NCI-H2227 (cell line): ENCODE results near the gene CS.
A peak's percentile ranks its signal among the peaks of the same experiment; 100 is the strongest.

Source experiments
- DNase-seq: peaks from one replicate; lab custom pipeline; 2025; ENCODE audit not compliant: unreplicated experiment; lab: John Stamatoyannopoulos, UW

Gene CS

DNA sequence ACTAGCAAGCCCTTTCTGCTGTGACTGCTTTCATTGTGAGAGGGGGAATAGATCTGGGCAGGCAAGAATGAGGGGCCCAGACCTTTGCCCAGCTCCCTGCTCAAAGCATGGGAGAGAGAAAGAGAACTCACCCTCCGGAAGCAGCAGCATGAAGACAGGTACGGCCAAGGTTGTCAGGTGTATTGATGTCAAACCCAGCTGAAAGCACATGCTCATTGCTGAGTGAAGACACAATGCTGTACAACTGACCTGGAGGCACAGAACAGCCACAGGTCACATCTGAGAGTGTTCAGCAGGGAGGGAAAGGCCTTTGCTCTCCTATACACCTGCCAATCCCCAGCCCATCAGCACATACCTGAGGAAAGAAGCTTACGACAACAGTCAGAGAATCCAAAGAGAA, 47.5 kb downstream of the CS start:
- no peak for DNase-seq

DNA sequence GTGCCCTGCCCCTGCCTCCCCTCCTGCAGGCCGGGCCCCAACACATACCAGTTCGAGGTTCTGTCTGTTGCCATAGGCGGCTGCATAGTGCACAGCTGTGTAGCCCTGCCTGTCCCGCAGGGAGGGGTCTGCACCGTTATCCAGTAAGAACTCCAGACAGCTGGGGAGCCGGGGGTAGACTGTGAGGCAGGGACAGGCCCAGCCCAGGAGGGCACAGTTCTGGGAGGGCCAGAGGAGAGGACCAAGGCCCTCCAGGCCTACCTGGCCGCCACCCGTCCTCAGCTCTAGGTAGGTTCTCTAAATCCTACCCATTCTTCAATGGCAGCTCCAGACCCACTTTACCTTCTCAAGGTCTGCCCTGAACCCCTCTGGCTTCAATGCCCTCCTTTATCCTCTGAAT, 51.4 kb downstream of the CS start:
- DNase-seq, result no peak

DNA sequence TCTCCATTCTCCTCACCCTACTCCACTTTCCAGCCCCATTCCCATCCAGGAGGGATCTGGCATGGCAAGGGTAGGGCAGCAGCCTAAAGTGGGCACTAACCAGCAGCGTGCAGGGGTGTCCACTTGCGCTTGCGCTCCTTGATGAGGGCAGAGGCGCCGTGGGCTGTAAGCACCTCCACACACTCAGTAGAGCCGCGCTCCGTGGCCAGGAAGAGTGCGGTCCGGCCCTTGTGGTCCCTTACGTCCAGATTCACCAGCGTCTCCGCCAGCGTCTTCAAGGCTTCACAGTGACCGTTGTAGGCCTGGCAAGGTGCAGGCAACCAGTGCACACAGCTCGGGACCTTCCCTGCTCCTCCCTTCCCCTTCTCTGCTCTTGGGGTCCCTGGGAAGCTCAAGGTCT, 52.2 kb downstream of the CS start:
- DNase-seq, result no peak

DNA sequence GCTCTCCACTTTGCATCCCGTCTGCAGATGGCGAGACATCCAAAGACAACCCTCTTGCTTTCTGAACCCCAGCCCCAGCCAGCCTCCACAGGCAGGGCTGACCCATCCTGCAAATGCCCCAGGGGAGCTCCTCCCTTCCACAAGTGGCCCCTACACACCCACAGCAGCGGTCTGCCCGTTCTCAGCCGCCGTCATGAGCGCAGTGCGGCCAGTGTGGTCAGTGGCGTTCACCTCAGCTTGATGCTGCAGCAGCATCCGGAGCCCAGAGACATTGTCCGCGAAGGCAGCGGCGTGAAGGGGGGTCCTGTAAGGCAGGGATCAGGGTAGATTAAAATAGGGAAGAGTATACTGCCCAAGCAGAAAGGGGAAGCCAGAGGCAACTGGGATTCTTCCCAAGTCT, 55.6 kb downstream of the CS start:
- DNase-seq, result no peak

DNA sequence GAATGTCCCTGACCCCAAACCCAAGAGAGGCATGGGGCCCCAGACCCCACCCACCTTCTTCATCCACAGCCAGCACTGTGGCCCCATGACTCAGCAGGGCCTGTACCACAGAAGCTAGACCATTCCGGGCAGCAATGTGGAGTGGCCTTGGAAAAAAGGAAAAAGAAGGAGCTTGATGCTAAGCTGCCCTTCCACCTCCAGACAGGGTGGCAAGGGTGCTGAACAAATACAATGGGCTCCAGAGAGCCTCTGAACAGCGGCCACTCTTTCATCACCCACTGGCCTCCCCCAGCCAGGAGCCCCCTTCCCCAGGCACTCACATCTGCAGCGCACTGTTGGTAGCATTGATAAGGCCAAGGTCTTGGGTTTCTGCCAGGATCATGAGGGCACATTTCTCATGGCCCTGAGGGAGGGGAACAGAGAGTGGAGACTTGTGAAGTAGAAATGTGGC, 56.4 kb downstream of the CS start:
- no peak for DNase-seq

DNA sequence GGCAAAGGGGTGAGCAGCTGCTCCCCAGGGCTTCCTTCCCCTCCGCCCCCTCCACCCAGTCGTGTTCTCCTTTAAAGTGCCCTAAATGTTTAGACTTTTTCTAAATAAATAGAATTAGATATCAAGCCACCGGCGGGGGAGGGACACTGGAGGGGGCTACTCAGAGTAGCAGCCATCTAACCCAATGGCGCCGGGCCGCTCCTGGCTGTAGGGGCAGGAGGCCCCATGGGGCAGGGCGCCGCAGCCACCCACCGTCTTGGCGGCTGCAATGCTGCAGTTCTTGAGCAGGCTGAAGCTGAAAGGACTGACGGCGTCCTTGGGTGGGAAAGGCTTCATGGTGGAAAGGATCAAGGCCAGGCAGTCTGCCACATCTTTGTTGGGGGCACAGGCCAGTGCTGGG, 57.1 kb downstream of the CS start:
- no peak for DNase-seq

DNA sequence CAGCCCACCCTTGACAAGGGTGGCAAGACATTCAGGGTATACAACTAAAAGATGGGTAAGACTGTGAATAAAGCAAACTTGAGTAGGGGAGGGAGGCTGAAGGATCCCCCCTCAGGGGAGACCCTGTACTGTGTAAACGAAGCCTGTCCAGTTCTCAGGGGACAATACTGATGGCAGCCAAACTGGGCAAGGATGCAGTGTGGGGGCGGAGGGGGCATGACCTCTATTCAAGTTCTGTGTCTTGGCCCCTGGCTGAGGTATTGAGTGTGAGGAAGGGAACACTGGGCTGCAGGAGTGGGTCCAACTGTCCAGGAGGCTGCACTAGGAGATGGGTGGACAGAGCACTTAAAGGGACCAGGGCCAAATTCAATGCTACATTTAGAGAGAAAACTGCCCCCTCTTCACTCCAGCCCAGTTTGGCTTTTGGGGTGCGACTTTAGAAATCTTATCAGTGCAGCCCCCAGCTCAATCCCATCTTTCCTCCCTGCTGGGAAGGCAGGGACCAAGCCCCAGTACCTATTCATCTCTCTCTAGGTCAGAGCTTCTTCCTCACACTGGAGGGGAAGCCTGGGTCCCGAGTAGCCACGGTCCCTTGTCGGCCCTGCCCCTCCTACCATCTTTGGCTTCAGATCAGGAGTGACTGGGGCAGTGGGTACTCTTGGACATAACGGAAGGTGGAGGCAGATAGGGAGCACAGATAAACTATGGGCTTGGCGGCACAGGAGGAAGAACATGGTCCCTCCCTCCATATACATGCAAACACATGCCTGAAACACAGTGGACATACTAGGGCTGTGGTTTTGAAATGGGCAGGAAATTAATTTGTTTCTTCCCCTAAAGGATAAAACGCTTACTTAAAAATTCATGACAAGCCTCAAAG, 58.5 kb downstream of the CS start:
- DNase-seq, result no peak

DNA sequence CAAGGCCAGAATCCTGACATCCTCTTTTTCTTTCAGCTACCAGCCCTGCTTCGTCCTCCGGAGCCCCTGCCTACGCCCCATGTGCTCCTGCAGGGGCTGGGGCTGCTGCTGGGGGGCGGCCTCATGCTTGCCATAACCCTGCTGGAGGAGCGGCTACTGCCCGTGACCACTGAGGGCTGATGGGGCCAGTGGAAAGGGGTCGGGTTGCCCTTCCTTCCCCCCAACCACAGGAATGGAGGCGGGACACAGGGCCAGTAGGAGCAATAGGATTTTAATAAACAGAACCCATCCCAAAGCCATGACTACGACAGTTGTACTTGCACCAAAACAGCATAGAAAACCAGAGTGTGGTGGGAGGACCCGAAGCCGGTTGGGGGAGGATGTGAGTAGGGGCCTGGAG, 62.6 kb downstream of the CS start:
- DNase-seq, result no peak

DNA sequence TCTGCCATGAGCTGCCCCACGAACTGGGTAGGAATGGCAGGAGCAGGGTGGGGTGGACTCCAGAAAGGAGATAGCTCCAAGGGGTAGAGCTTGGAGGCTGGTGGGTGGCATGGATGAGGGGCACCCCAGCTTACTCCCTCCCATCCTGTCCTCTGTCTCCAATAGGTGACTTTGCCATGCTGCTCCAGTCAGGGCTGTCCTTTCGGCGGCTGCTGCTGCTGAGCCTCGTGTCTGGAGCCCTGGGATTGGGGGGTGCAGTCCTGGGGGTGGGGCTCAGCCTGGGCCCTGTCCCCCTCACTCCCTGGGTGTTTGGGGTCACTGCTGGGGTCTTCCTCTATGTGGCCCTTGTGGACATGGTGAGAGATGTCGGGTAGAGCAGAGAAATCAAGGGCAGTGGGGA, 63.1 kb downstream of the CS start:
- DNase-seq, result no peak

DNA sequence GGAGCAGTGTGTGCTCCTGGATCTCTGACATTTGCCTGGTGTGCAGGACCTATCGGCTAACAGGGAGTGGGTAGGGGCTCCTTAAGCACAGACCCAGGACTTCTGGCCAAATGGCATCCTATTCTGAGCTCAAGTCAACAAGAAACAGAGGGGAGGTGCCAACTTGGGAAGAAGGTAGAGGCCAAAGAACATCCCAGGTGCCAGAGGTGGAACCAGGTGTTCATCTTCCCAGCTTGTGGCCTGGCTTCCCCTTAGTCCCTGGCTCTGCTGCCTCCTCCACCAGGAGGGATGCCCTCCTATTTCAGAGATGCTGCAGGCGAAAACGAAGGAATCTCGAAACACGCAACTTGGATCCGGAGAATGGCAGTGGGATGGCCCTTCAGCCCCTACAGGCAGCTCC, 64.0 kb downstream of the CS start:
- DNase-seq, result no peak

DNA sequence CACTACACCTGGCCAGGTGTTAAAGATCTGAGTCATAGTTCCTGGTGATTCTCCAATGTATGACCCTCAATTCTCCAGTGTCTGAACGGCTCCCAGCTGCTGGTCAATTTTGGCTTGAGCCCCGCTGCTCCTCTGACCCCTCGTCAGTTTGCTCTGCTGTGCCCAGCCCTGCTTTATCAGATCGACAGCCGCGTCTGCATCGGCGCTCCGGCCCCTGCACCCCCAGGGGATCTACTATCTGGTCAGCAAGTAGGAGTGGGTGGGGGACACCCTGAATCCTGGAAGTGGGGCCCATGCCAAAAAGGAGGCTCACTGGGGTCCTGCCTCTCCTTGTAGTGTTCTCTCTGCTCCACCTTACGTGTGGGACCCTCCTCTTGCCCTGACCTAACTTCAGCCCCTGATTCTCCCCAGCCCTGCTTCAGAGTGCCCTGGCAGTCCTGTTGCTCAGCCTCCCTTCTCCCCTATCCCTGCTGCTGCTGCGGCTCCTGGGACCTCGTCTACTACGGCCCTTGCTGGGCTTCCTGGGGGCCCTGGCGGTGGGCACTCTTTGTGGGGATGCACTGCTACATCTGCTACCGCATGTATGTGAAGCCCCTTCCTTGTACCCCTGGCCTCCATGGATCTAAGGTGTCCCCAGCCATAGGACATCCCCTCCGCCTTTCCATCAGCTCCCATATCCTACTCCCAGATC, 65.2 kb downstream of the CS start:
- no peak for DNase-seq

DNA sequence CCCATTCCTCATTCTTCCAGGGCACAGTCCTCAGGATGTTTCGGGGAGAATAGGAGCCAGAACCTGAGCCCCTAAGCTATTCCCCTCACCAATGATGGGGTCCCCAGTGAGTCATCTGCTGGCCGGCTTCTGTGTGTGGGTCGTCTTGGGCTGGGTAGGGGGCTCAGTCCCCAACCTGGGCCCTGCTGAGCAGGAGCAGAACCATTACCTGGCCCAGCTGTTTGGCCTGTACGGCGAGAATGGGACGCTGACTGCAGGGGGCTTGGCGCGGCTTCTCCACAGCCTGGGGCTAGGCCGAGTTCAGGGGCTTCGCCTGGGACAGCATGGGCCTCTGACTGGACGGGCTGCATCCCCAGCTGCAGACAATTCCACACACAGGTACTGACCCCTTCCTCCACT, 68.9 kb downstream of the CS start:
- no peak for DNase-seq

DNA sequence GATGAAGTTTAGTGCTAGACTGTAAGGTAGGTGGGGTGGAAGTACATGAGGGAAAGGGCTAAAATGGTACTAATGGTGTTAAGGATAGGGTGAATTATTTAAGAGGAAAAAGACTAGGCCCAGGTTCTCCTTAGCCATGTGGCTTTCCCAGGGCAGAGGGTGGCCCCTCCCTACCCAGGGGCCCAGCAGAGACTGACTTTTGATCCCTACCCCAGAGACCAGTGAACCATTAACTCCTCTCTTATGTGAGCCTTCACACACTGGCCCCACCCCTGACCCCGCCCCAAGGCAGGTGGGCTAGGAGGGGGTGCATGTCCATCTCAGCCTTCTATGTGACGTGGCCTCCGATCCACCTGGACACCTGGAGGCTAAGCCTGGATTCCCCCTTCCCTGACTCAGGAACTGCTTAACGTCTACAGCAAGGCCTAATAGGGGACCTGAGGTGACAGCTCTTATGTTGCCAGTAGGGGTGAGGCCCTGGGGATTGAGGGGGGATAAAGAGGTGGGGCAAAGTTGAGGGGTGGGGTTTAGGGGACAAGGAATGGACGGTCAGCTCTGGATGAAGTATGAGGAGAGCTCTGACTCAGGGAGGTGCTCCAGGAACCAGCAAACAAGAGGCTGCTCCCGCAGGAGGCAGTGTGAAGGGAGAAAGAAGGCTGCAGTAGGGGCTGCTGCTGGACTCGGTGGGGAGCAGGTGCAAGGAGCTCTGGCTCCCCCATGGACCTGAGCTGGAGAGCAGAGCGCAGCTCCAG, 69.5 kb downstream of the CS start:
- DNase-seq, result no peak

DNA sequence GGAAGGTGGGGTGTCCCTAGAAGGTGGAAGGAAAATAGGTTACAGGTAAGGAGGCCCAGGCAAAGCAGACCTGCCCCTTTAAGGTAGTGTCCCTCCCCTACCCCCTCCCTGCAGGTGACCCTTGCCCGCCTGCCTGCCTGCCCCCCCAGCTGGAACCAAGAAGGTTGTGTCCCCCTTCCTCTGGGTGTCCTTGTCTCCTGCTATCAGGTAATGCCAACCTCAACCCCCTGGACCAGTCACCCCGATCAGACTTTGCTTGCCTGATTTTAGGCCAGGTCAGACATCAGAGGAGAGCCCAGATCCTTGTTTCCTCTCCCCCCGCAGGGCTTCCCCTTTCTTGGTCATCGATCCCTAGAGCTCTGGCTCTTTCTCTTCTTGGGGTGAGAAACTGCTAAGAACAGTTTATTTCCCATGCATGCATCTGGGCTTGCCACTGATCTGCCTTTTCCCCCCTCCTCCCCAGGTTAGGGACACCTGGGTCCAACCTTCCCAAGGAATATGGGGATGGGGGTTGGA, 70.2 kb downstream of the CS start, which contains the start of gene SLC39A5:
TSS of gene SLC39A5 (plus strand) at position 136 of the 516 bp plus-strand sequence. CDS start 1,224 bp downstream, outside the sequence.
- no peak for DNase-seq

DNA sequence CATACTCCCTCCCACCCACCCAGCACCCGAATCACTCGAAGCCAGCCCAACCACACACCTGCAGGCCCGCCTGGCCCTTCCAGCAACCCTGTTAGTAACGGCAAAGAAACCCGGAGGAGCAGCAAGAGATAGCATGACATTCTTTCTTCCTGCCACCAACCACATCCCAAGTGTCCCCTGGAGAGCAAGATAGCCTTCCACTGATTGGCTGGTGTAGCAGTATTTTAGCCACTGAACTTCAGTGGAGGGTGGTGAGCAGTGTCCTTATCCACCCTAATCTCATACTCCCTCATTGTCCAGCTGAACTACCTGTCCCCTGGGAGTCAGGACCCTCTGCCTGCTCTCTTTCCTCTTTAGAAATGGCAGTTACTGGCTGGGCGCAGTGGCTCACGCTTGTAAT, 71.0 kb downstream of the CS start:
- no peak for DNase-seq

DNA sequence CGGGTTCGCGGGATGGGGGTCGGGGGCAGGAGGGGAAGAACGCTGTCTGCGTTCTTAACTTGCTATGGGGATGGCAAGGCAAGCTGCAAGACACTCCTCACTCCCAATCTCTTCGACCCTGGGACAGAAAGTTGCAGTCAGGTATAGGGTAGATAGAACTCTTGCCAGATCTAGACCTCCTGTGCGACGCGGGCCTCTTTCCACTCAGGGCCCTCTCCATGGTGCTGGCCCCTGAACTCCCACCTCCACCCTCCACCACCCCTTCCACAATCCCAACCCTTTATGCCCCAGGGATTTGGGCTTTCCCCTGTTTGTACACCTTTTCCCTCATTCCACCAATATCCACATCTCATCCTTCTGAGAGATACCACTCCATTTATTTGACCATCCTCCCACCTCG, 75.2 kb downstream of the CS start:
- DNase-seq, result no peak

DNA sequence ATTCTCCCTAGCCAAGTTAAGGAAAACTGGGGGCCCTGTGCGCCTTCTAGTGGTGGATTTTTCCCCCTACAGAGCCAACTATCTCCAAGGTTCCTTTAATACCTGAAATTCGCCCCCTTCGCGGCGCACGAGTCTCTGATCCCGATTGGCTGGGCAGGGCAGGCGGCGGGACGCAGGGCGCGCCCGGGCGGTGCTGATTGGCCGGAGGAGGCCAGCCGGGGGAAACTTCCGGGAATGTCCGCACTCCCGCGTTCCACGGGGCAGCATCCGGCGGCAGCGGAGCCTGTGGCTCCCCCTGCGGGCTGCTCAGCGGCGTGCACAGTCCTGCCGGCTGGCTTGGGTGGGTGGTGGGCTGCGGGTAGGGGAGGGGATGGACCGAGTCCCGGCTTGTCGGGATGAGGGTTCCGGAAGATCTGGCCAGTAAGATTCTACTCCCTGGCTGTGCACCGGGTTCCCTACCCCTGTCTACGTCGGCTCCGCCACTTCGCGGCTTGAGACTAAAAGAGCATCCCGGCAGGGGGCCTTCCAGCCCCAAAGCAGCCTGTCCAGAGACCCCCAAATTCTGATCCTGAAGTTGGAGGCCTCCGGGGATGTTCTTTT, 75.9 kb downstream of the CS start, which contains the start of gene NABP2:
TSS of gene NABP2 (plus strand) at position 241 of the 600 bp plus-strand sequence. CDS start 515 bp downstream, outside the sequence.
- DNase-seq, result peak; percentile 96

DNA sequence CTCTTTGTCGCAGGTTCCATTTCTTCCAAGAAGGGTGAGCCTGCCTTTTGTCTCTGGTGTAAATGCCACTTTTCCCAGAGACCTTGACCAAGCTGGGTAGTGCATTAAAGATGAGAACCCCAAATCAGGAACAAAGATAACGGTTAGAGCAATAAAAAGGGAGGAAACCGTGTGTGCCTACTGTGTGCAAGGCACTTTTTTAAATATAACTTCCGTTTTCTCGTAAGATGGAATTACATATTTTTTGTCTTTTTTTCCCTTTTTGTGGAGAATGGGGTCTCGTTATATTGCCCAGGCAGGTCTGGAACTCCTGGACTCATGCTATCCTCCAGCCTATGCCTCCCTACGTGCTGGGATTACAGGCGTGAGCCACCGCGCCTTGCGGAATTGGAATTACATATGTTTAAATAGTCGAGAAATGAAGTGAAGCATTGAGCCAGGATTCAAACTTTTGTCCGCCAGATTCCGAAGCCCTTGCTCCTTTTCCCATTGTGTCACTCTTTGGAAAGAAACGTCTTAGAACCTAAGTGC, 76.5 kb downstream of the CS start:
- DNase-seq, result no peak

DNA sequence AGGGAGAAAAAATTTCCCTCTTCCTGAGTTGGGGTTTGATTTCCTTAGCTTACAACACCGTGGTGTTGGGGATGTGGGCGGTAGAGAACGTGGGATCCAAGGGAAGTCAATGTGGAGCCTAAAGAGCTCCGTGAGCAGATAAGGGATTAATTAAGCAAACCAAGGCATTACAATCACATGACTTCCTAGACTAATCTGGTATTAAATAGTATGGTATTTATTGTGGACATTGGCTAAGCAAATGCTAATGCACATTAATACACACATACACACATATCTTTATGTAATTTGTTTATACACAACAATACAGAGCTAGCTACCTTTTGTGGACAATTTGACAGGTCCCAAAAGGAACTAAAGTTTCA, 77.6 kb downstream of the CS start:
- no peak for DNase-seq

DNA sequence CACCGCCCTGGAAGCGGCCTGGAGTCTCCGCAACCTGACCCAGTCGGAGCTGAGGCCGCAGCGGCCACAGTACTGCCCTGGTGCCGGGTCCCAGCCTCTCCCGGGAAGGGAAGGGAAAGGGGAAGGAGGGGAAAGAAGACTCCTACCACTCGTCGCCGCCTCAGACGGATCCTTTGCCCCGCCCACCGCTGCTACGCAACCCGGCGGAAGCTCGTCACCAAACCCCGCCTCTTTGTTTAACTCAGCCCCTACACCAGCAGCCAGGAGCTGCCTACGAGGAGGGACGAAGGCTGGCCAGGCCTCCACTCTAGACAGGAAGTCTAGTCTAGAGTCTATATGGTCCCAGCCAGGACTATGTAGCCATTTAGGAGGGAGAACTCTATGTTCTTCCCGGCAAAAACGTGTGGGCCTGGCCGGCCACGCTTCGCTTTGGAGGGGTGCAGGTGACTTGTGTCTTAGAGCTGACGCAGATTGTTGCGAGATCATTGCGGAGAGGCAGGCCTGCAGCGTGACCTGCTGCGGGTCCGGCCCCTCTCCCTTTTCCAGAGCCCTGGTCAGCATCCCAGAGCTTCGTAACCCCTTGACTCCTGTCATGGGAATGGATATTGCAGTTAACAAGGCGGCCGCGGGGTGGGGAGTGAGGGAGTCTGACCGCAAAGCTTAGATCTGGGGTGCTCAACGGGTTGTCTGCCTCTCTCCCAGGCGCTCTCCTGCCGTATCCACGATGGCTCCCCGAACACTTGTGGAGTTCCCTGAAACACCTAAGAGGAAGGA, 78.2 kb downstream of the CS start, which contains the start of gene RNF41:
TSS of gene RNF41 (minus strand) at position 166 of the 774 bp plus-strand sequence. CDS start 7,875 bp downstream, outside the sequence.
- DNase-seq, result peak; percentile 94
